Calu3 (cell line): ENCODE data around the gene LTB4R2. TPM values are rescaled to one million over a fixed set of nuclear protein-coding genes. Genes with fewer than 3 reads are reported as not detected.

Experiments used
- BruUV-seq: library from RNA; stranded (reverse); fragments of 400-500 nt; replicated peaks from 2 replicates; lab custom pipeline; 2021; lab: Mats Ljungman, UMichigan
- CTCF ChIA-PET: fragments of 300-600 bp; sonication (Branson Sonifier 250); formaldehyde crosslinking; loops from one replicate; lab custom pipeline; 2022; ENCODE audit warnings: antibody characterized with exemption; lab: Charles Lee
- DNase-seq: peaks from one replicate; pipeline ENCODE4 v3.0.0; 2022
- H3K27ac Mint-ChIP-seq: one replicate; pipeline ENCODE4 v1.8.0; 2022; ENCODE audit warnings: mixed read lengths; ENCODE audit not compliant: unreplicated experiment
- H3K27me3 Mint-ChIP-seq: one replicate; pipeline ENCODE4 v1.8.0; 2022; ENCODE audit warnings: mixed read lengths; ENCODE audit not compliant: unreplicated experiment
- H3K36me3 Mint-ChIP-seq: one replicate; pipeline ENCODE4 v1.8.0; 2022; ENCODE audit warnings: mild to moderate bottlenecking, moderate library complexity, mixed read lengths; ENCODE audit not compliant: insufficient read depth, unreplicated experiment
- H3K4me1 Mint-ChIP-seq: one replicate; pipeline ENCODE4 v1.8.0; 2022; ENCODE audit warnings: mild to moderate bottlenecking, low read depth, mixed read lengths; ENCODE audit not compliant: unreplicated experiment
- H3K4me3 Mint-ChIP-seq: one replicate; pipeline ENCODE4 v1.8.0; 2022; ENCODE audit warnings: mild to moderate bottlenecking, low read depth, moderate library complexity, mixed read lengths; ENCODE audit not compliant: unreplicated experiment
- H3K9me3 Mint-ChIP-seq: one replicate; pipeline ENCODE4 v1.8.0; 2022; ENCODE audit warnings: low read depth, mixed read lengths; ENCODE audit not compliant: unreplicated experiment
- intact Hi-C: fragments of 100-400 bp; cut with micrococcal nuclease; formaldehyde crosslinking; loops from one replicate; pipeline ENCODE4 v1.10.0; 2022; ENCODE audit not compliant: unreplicated experiment
- total RNA-seq: library from RNA; stranded (reverse); gene quantifications from 2 replicates; pipeline ENCODE4 v1.2.3, GENCODE V29; 2022
- TF ChIP-seq, protein P1 (sequence below): fragments of 200-600 bp; IDR thresholded peaks from one replicate; pipeline ENCODE4 v1.8.0; 2022; ENCODE audit warnings: antibody characterized with exemption; ENCODE audit not compliant: unreplicated experiment

LTB4R2 gene
- total RNA-seq, 1 experiment from 2014 or later, result 19.3 TPM

DNA sequence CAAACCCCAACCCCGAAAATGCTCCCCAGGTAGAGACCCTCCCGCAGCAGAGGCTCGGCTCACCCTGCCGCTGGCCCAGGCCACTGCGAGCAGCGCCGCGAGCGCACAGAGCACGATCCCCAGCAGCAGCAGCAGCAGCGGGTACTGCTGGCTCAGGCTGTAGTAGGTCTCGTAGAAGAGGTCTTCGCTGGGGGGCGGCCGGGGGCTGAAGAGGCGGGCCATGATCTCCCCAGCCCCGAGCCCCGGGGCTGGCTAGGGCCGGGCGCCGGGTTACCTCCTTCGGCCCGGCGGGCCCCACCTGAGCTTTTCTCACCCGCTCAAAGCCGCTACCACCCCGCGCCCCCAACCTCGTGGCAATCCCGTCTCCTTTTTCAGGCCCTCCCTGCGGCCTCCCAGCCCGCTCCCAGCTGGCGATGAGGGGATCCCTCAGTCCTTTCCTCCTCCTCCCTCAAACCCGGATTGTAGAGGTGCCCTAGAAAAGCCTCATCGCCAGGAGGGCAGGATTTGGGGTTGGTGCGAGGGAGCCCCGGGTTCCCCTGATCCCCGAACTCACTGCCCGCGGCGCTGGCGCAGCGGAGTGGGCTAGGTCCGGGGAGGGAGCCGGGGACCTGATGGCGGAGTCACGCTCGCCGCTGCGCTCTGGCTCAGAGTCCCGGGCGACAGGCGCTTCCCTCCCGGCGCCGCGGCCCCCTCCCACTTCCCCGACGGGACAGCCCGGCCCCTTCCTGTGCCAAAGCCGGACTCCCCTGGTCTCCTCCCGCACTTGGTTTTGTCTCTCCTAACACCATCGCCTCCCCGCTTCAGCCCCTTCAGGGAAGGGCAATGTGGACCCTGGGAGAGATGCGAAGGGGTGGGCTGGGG, 24.7 kb downstream of the LTB4R2 start, which contains the start of gene ADCY4:
TSS of gene ADCY4 (minus strand) at position 641 of the 861 bp plus-strand sequence. CDS start at position 222, 419 bp downstream.
- peaks cover 13% of the 10 kb centered on the region for H3K36me3 Mint-ChIP-seq
- H3K4me1 Mint-ChIP-seq, result peaks cover 32% of the 10 kb centered on the region
- no TSS peak for BruUV-seq
- no peaks in the 10 kb centered on the region for H3K27me3 Mint-ChIP-seq
- TF ChIP-seq, protein P1, sequence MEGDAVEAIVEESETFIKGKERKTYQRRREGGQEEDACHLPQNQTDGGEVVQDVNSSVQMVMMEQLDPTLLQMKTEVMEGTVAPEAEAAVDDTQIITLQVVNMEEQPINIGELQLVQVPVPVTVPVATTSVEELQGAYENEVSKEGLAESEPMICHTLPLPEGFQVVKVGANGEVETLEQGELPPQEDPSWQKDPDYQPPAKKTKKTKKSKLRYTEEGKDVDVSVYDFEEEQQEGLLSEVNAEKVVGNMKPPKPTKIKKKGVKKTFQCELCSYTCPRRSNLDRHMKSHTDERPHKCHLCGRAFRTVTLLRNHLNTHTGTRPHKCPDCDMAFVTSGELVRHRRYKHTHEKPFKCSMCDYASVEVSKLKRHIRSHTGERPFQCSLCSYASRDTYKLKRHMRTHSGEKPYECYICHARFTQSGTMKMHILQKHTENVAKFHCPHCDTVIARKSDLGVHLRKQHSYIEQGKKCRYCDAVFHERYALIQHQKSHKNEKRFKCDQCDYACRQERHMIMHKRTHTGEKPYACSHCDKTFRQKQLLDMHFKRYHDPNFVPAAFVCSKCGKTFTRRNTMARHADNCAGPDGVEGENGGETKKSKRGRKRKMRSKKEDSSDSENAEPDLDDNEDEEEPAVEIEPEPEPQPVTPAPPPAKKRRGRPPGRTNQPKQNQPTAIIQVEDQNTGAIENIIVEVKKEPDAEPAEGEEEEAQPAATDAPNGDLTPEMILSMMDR, result no peak
- DNase-seq, result no peak
- CTCF ChIA-PET, result interaction anchor here (2.7 kb wide), 1 partner anchor 101 kb away, joined by 22 read pairs; no protein-coding TSS in a partner anchor
- H3K4me3 Mint-ChIP-seq, result peak within 1 kb of the TSS; percentile 72
- H3K27ac Mint-ChIP-seq, result no peak within 1 kb of the TSS
- intact Hi-C loops, result loop anchor here (5.0 kb wide), 2 partner anchors 33 to 343 kb away; partner anchors contain the start of gene NFATC4
- no peaks in the 10 kb centered on the region for H3K9me3 Mint-ChIP-seq

DNA sequence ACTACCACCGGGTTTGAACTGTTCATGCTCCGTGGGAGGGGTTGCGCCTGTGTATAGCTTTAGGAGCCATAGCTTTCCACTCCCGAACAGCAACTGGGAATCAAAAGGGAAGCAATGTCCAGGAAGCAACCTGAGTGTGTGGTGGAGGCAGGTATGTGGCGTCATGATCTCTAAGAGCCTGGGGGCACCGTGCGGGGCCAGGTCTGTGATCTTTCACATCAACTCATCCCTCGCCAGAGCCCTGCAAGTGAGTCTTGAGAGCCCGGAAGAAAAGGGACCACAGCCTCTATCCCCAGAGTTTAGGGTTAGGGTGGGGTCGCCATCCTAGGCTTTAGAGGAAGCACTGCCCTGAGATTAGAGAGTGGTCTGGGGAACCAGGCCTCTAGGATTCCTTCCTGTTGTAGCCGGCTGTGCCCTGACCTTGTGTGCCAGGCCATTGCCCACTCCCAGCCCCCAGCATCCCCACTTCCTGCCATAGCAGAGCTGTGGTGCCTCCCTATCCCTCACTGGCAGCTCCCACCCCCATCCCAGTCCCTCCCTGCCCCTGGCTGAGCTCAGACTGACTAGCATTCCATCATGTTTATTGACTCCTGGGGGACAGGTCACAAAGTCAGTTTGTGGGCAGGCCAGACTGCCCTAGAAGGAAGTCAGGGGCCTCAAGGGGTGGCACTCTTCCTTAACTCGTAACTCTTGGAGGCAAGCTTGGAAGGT, 25.7 kb downstream of the LTB4R2 start:
- CTCF ChIA-PET, result interaction anchor here (0.7 to 2.7 kb wide), 3 partner anchors 31 to 100 kb away, joined by 3 to 22 read pairs (median 8); no protein-coding TSS in a partner anchor
- intact Hi-C loops, result no loop called here
- H3K27me3 Mint-ChIP-seq, result no peaks in the 10 kb centered on the region
- DNase-seq, result no peak
- peaks cover 32% of the 10 kb centered on the region for H3K4me1 Mint-ChIP-seq
- peaks cover 16% of the 10 kb centered on the region for H3K36me3 Mint-ChIP-seq
- TF ChIP-seq, protein P1, result no peak
- H3K27ac Mint-ChIP-seq, result no peak overlapping the region
- no peaks in the 10 kb centered on the region for H3K9me3 Mint-ChIP-seq
- BruUV-seq, result no TSS peak
- no peak overlapping the region for H3K4me3 Mint-ChIP-seq

DNA sequence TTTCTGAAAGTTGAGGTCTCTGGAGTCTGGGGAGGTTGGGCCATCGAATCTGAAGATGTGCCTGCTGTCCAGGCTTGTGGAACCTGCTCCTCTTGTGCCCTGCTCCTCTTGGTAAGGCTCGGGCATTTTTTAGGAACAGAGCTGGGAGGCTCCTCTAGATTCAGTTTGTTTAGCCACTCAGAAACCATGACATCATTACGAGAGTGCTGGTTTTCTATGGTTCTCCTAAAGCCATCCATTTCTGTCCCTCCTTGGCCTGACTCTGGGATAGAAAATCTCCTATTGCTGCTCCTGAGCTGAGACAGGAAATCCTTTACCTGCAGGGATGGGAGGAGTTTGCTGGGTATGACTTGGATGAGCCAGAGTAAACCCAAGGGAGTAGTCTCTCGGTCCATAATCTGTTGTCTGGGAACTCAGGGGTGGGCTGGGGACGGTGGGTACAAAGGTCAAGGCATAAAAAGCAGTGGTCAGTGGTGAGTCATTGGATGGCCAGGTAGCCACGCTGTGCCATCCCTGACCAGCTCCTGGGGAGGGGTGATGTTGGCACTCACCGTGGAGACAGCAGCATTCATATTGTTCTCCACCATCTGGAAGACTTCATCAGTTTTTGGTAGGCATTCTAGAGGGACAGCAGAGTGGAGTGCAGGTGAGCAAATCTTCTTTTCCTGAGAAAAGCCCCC, 27.3 kb downstream of the LTB4R2 start:
- TSS peak; percentile 37 for BruUV-seq
- CTCF ChIA-PET, result no interaction called here
- Mint-ChIP-seq H3K27me3 (no peaks in the 10 kb centered on the region), H3K9me3 (no peaks in the 10 kb centered on the region), H3K36me3 (peaks cover 14% of the 10 kb centered on the region), H3K4me3 (no peak overlapping the region), H3K27ac (no peak overlapping the region), H3K4me1 (peaks cover 26% of the 10 kb centered on the region)
- TF ChIP-seq, protein P1, result no peak
- no peak for DNase-seq
- intact Hi-C loops, result no loop called here

DNA sequence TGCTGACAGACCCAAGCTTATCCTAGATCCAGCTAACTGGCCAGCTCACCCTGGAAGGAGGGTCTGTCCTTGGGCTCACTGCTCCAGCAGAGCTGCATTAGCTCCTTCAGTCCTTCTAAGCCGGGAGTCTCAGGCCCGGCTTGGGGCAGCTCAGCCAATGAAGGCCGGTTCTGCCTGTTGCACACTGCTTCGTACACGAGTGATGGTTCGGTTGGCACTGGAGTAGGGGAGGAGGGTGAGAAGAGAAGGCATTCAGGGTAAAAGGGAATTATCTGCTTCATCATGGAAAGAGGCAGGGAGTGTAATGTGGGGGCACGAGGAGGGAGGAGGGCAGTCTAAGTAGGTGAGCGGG, 27.9 kb downstream of the LTB4R2 start:
- TF ChIP-seq, protein P1, result no peak
- Mint-ChIP-seq H3K4me3 (no peak overlapping the region), H3K4me1 (peaks cover 21% of the 10 kb centered on the region), H3K36me3 (peaks cover 8% of the 10 kb centered on the region), H3K9me3 (no peaks in the 10 kb centered on the region), H3K27me3 (no peaks in the 10 kb centered on the region), H3K27ac (no peak overlapping the region)
- intact Hi-C loops, result no loop called here
- DNase-seq, result no peak
- BruUV-seq, result no TSS peak
- CTCF ChIA-PET, result no interaction called here
